A549 (cell line): ENCODE measurements around the gene ITCH.

Experiments used
- CTCF ChIP-seq: fragments of >200 bp; sonication (Bioruptor Twin); formaldehyde crosslinking; IDR thresholded peaks from 3 replicates; pipeline ENCODE4 v1.5.1; 2016
- EHMT2 ChIP-seq: fragments of 200-600 bp; sonication (generic); IDR thresholded peaks from 2 replicates; pipeline ENCODE4 v1.6.1; 2016; ENCODE audit warnings: antibody characterized with exemption, low read depth, mild to moderate bottlenecking, moderate library complexity
- ELK1 ChIP-seq: fragments of 150-350 bp; IDR thresholded peaks from 2 replicates; pipeline ENCODE4 v1.6.1; 2014; ENCODE audit warnings: low read depth, mild to moderate bottlenecking, low read length
- EP300 ChIP-seq, 2 experiments: fragments of >200 bp; sonication (Bioruptor Twin); formaldehyde crosslinking; IDR thresholded peaks; 2 replicates in 1 of 2; 3 replicates in 1 of 2; pipeline ENCODE4 v1.6.1; 2016 to 2017
- FOSB ChIP-seq: fragments of 250-450 bp; sonication (Bioruptor Pico); IDR thresholded peaks from 2 replicates; pipeline ENCODE4 v1.5.0; 2020; ENCODE audit warnings: mild to moderate bottlenecking, moderate library complexity
- MAFK ChIP-seq: fragments of 450-650 bp; IDR thresholded peaks from 2 replicates; pipeline ENCODE4 v1.6.1; 2014; ENCODE audit not compliant: partially characterized antibody
- MYC ChIP-seq: IDR thresholded peaks from 2 replicates; pipeline ENCODE4 v1.6.1; 2012; ENCODE audit warnings: mild to moderate bottlenecking, inconsistent platforms, low read length, improper control_type of control experiment, borderline replicate concordance
- PBX3 ChIP-seq: IDR thresholded peaks from 2 replicates; pipeline ENCODE4 v1.6.1; 2012
- PHF8 ChIP-seq: fragments of 200-600 bp; sonication (generic); IDR thresholded peaks from 2 replicates; pipeline ENCODE4 v1.6.1; 2016; ENCODE audit warnings: low read depth, mild to moderate bottlenecking, antibody characterized with exemption, moderate library complexity, borderline replicate concordance
- RAD21 ChIP-seq, 2 experiments: fragments of >200 bp in 1 of 2; sonication (Bioruptor Twin) in 1 of 2; formaldehyde crosslinking in 1 of 2; IDR thresholded peaks in 1 of 2; conservative IDR thresholded peaks in 1 of 2; 2 replicates in 1 of 2; 3 replicates in 1 of 2; pipeline ENCODE4 v1.6.1; 2012 to 2018; ENCODE audit warnings: inconsistent platforms in 1 of 2
- RCOR1 ChIP-seq: fragments of 150-350 bp; IDR thresholded peaks from 2 replicates; pipeline ENCODE4 v1.6.1; 2014; ENCODE audit warnings: antibody characterized with exemption, low read length, low read depth
- TP53 ChIP-seq: fragments of 250-450 bp; sonication (Bioruptor Pico); IDR thresholded peaks from 2 replicates; pipeline ENCODE4 v1.5.0; 2021; ENCODE audit warnings: mild to moderate bottlenecking, moderate library complexity

- no peak for TF ChIP-seq MAFK
- no peak for TF ChIP-seq ELK1
- TF ChIP-seq EP300 (IDR thresholded peaks at IDR 0.05): no peak
- TF ChIP-seq PHF8: no peak
- no peak for TF ChIP-seq EHMT2
- no peak for TF ChIP-seq MYC
- no peak for TF ChIP-seq CTCF
- TF ChIP-seq RCOR1: no peak
- no peak for TF ChIP-seq RAD21 (conservative IDR thresholded peaks at IDR 0.05 in 1 of 2, IDR thresholded peaks at IDR 0.05 in 1 of 2)
- TF ChIP-seq FOSB (CRISPR knock-in tag): no peak
- TF ChIP-seq PBX3: no peak
- no peak for TF ChIP-seq TP53 (CRISPR knock-in tag)
Observed at GRCh38 chr20:34364223-34364506, 1.1 kb downstream of the ITCH start.
